ENCODE measurements around the gene AGRP. TPM values are rescaled to one million over a fixed set of nuclear protein-coding genes. Genes with fewer than 3 reads are reported as not detected.

AGRP gene
- total RNA-seq, 1 experiment from 2014 or later = not detected

GRCh38 chr16:67445913-67446907, 37.1 kb downstream of the AGRP start:
- DNase-seq (ENCODE audit: low spot score) = no peak

DNA sequence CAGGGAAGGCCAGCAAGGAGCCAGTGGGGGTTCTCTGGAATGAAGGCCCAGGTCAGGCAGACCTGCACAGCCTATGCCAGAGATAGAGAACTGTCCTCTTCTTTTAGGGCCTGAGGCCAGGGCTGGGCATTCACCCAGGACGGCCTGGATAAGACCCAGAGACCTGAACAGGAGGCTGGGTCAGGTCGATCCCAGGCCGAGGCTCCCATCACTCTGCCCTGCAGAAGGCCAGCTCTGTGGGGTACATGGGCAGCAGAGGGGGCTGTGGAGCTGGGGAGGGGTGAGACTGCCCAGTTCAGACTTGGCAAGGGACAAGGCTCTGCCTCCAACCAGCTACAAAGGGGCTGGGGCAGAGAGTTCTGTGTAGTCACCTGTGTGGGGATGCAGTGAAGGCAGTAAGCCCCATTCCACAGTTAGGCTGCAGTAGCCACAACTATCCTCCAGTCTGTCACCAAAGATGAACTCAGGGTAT, 37.9 kb downstream of the AGRP start:
- no peak for DNase-seq (ENCODE audit: low spot score)

- no peak for DNase-seq (ENCODE audit: low spot score)
Measured at GRCh38 chr16:67445126-67445426, 38.3 kb downstream of the AGRP start.

GRCh38 chr16:67444259-67445125, 38.9 kb downstream of the AGRP start:
- DNase-seq (ENCODE audit: low spot score) = no peak

GRCh38 chr16:67443265-67443664, 40.1 kb downstream of the AGRP start:
- no peak for DNase-seq (ENCODE audit: low spot score)

DNA sequence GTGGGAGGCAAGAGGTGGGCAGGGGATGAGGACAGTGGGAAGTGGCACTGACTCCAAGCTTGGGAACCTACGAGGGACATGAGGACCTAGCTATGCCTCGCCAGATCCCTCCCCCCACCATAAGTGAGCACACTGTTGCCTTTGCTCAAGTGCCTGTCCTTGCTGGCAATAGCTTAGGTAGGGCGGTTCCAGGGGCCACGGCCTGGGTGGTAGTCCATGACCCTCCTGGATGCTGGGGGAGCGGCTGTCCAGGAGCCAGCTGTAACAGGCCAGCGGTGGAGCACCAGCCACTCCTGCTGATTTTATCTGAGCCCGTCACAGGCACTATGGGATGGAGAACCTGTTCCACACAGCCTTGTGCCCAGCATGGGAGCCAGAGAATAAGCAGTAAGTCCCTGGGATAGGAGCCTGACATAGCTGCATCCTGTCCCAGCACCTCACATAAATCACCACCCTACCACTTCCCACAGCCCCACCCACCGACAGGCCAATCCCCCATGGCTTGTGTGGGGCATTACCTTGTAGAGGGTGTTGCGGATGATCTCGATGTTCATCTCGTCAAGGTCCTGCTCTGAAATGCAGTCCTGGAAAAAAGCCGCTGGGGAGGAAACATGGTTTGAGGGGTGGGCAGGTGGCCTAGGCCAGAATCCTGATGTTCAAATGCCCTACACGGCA, 40.6 kb downstream of the AGRP start:
- DNase-seq (ENCODE audit: low spot score) = no peak

DNA sequence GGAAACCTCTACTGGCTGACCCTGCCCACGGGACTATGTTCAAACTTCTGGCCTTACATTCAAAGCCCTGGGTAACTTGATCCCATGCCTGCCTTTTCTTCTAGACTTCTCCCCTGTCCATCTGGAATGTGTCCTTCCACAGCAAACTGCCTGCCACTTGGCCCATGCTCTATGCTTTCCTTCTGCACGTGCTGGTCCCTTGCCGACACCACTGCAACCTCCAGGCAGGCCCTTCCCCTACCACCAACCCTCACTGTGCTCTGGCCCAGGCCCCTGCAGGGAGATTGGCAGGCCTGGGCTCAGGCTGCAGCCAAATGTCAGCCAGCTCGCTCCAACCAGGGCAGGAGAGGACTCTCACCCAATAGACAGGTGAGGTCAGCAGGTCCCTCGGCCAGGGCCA, 41.4 kb downstream of the AGRP start:
- no peak for DNase-seq (ENCODE audit: low spot score)

GRCh38 chr16:67441271-67441753, 42.0 kb downstream of the AGRP start:
- peak; percentile 88 for DNase-seq (ENCODE audit: low spot score)

DNA sequence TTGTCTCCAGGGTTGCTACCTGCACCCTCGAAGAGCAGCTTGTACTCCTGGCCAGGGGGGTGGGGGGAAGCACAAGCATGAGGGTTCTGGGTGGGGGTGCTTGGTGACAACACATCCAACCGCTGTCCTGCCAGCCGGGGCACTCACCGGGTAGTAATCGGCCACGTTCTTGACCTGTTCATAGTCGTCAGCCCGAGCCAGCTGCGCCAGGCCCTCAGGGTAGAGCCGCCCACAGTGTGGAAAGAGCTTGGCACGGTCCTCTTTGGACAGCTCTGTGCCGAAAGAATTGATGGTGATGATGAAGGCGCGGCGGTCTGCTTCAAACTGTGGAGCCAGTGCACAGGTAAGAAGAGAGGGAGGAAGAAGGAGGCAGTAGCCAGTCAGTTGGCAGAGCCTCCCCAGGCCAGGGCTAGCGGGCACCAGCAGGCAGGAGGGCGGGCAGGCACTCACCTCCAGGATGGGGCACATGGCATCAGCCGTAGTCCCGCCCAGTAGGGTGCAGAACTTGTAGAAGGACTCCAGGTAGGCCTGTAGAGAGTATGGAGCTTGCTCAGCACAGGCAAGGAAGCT, 44.4 kb downstream of the AGRP start:
- DNase-seq (ENCODE audit: low spot score) = no peak

DNA sequence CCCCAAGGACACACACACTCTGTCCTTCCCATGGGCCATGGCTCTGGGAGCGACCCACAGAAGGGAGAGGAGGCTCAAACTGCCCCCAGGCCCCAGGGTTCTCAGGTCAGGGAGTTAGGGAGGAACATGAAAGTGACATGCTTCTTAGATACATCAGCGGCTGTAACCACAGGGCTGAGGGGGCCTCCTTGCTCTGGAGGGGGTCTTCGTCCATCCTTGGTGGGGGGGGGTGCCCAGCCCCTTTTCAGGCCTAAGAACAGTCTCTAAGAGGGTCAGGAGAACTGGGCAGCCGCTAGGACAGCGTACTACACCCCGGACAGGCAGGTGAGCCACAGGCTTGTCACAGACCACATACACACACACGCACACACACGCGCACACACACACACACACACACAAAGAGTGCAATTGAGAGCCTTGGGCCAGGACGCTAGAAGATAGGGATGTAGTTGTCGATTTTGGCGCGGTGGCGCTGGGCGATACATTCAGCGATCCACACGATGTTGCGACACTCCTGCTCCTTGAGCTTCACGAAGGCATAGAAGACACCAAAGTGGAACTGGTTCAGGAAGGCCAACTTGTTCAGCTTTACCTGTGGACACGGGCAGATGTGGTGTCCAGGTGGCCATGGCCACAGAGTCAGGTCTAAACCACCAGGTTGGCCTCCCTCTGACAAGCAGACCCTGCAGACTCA, 45.1 kb downstream of the AGRP start:
- DNase-seq (ENCODE audit: low spot score) = no peak

DNA sequence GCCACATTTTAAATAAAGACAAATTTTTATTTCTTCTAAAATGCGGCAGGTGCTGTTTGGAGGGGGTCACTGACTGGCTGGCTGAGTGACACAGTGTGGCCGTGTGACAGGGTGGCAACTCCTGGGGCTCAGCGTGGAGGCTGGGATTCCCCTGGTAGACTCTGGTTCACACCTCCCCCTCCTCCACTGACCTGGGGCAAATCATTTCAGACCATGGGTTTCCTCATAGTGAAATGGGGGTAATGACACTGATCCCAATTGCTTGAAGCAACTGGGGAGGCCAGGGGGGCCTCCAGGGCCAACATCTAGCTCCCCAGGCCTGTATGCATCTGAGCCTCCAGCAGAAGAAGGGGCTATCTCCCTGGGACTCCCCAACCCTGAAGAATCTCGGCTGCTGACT, 45.8 kb downstream of the AGRP start:
- no peak for DNase-seq (ENCODE audit: low spot score)

DNA sequence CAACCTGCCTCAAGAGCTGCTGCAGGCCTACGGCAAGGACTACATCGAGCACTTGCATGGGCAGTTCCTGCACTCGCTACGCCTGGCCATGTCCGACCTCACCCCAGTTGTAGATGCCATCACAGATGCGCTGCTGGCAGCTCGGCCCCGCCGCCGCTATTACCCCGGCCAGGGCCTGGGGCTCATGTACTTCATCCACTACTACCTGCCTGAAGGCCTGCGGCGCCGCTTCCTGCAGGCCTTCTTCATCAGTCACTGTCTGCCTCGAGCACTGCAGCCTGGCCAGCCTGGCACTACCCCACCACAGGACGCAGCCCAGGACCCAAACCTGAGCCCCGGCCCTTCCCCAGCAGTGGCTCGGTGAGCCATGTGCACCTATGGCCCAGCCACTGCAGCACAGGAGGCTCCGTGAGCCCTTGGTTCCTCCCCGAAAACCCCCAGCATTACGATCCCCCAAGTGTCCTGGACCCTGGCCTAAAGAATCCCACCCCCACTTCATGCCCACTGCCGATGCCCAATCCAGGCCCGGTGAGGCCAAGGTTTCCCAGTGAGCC, 46.6 kb downstream of the AGRP start:
- DNase-seq (ENCODE audit: low spot score) = no peak

DNA sequence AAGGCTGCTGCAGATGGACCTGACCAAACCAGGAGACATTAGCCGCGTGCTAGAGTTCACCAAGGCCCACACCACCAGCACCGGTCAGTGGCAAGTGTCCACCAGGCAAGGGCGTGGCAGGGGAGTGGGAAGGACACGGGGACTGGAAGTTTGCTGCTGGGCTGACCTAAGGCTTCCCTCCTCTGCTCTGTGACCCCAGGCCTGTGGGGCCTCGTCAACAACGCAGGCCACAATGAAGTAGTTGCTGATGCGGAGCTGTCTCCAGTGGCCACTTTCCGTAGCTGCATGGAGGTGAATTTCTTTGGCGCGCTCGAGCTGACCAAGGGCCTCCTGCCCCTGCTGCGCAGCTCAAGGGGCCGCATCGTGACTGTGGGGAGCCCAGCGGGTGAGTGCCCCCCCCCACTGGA, 47.6 kb downstream of the AGRP start:
- no peak for DNase-seq (ENCODE audit: low spot score)

DNA sequence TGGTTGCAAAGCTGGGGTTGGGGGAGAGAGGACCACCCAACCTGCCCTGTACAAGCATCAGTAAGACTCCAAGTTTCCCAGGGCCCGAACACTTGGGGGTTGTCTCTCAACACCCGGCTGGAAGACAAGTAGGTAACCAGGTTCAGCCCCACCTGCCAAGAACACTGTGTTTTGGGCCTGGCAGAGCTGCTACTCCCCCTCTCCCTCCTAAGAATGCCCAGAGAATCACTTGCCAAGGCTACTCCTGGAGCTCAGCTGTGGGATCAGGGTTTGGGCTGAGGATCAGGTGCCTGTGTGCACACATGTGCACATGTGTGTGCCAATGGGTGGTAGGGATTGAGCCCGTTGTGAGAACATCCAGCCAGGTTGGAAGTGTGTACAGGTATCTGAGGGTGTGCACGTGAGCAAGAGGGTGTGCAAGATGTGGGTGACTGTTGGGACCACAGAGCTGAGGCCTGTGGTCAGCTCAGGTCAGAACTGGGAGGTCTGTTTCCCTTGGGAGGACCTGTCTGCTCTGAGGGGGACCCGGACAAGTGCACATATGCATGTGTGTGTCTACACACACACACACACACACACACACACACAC, 50.1 kb downstream of the AGRP start:
- no peak for DNase-seq (ENCODE audit: low spot score)

Other genes with a start within 250 kb of the AGRP start
- 49.5 and 57.7 TPM in 2 replicates for gene FHOD1, start 236.1 kb downstream of the AGRP start, total RNA-seq (2014; rRNA removed; shearing (Covaris generic))
- gene SLC9A5, start 234.6 kb downstream of the AGRP start, total RNA-seq (2014; rRNA removed; shearing (Covaris generic)) = 2.2 and 2.7 TPM in 2 replicates
- 69.5 and 71.3 TPM in 2 replicates for gene PLEKHG4, start 204.0 kb downstream of the AGRP start, total RNA-seq (2014; rRNA removed; shearing (Covaris generic))
- gene KCTD19, start 156.8 kb downstream of the AGRP start, total RNA-seq (2014; rRNA removed; shearing (Covaris generic)) = not detected in 2 replicates
- 0.46 TPM in 1 of 2 replicates, not detected in the other for gene LRRC36, start 156.7 kb downstream of the AGRP start, total RNA-seq (2014; rRNA removed; shearing (Covaris generic))
- gene TPPP3, start 90.0 kb downstream of the AGRP start, total RNA-seq (2014; rRNA removed; shearing (Covaris generic)) = 70.5 and 70.9 TPM in 2 replicates
- gene ZDHHC1, start 67.1 kb downstream of the AGRP start, total RNA-seq (2014; rRNA removed; shearing (Covaris generic)) = 21.5 and 24.4 TPM in 2 replicates
- gene HSD11B2, start 52.4 kb downstream of the AGRP start, total RNA-seq (2014; rRNA removed; shearing (Covaris generic)) = 18.3 and 23.2 TPM in 2 replicates
- gene ATP6V0D1, start 2.4 kb downstream of the AGRP start, total RNA-seq (2014; rRNA removed; shearing (Covaris generic)) = 97.6 and 99.5 TPM in 2 replicates
- gene RIPOR1, start 45.3 kb upstream of the AGRP start, total RNA-seq (2014; rRNA removed; shearing (Covaris generic)) = 22.8 and 23.8 TPM in 2 replicates
- gene CTCF, start 79.0 kb upstream of the AGRP start, total RNA-seq (2014; rRNA removed; shearing (Covaris generic)) = 28.3 and 36.4 TPM in 2 replicates
- gene CARMIL2, start 161.6 kb upstream of the AGRP start, total RNA-seq (2014; rRNA removed; shearing (Covaris generic)) = 0.81 and 2.7 TPM in 2 replicates
- gene ACD, start 176.7 kb upstream of the AGRP start, total RNA-seq (2014; rRNA removed; shearing (Covaris generic)) = 79.6 and 82.2 TPM in 2 replicates
- 24.9 and 38.1 TPM in 2 replicates for gene PARD6A, start 177.4 kb upstream of the AGRP start, total RNA-seq (2014; rRNA removed; shearing (Covaris generic))
- 52.6 and 58.8 TPM in 2 replicates for gene ENKD1, start 183.2 kb upstream of the AGRP start, total RNA-seq (2014; rRNA removed; shearing (Covaris generic))
- gene C16orf86, start 183.3 kb upstream of the AGRP start, total RNA-seq (2014; rRNA removed; shearing (Covaris generic)) = 0.38 and 0.99 TPM in 2 replicates
- gene GFOD2, start 235.8 kb upstream of the AGRP start, total RNA-seq (2014; rRNA removed; shearing (Covaris generic)) = 16.8 and 19.7 TPM in 2 replicates